ENCODE measurements around the gene MSTO1.

DNA sequence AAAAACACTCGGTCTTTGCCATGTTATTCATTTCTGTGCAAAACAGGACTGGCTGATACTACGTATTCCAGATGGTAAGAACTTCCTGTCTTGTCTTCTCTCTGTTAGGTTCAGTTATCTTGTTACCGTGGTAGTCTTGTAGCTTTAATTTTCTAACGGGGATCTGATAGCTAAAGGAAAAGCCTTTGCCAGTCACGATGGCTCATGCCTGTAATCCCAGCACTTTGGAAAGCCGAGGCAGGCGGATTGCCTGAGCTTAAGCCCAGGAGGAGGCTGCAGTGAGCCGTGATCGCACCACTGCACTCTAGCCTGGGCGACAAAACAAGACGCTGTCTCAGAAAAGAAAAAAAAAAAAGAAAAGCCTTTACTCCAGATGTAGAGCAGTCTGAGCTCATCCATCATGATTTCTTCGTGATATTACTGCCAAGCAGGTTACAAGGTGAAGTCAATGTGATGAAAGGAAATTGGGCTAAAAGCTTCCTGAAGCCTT, 11.1 kb upstream of the MSTO1 start:
- TF ChIP-seq, protein P1, sequence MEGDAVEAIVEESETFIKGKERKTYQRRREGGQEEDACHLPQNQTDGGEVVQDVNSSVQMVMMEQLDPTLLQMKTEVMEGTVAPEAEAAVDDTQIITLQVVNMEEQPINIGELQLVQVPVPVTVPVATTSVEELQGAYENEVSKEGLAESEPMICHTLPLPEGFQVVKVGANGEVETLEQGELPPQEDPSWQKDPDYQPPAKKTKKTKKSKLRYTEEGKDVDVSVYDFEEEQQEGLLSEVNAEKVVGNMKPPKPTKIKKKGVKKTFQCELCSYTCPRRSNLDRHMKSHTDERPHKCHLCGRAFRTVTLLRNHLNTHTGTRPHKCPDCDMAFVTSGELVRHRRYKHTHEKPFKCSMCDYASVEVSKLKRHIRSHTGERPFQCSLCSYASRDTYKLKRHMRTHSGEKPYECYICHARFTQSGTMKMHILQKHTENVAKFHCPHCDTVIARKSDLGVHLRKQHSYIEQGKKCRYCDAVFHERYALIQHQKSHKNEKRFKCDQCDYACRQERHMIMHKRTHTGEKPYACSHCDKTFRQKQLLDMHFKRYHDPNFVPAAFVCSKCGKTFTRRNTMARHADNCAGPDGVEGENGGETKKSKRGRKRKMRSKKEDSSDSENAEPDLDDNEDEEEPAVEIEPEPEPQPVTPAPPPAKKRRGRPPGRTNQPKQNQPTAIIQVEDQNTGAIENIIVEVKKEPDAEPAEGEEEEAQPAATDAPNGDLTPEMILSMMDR (IDR thresholded peaks at IDR 0.05; ENCODE audit: low read length): no peak
- no peak for TF ChIP-seq EZH2 (optimal IDR thresholded peaks at IDR 0.05; ENCODE audit: low read depth, low read length)
- no peak for TF ChIP-seq EZH2phosphoT487 (IDR thresholded peaks at IDR 0.05; ENCODE audit: low read length)
